Endothelial cell of coronary artery (primary cell): ENCODE results near the gene PPIF. TPM values are rescaled to one million over a fixed set of nuclear protein-coding genes. Genes with fewer than 3 reads are reported as not detected.

Experiments
- total RNA-seq: library from RNA; depleted of rRNA; stranded (reverse); fragments of >200 nt; gene quantifications from 2 replicates; pipeline ENCODE4 v1.2.3, GENCODE V29; 2014

The PPIF gene
- 16.0 and 17.3 TPM in 2 replicates for total RNA-seq

DNA sequence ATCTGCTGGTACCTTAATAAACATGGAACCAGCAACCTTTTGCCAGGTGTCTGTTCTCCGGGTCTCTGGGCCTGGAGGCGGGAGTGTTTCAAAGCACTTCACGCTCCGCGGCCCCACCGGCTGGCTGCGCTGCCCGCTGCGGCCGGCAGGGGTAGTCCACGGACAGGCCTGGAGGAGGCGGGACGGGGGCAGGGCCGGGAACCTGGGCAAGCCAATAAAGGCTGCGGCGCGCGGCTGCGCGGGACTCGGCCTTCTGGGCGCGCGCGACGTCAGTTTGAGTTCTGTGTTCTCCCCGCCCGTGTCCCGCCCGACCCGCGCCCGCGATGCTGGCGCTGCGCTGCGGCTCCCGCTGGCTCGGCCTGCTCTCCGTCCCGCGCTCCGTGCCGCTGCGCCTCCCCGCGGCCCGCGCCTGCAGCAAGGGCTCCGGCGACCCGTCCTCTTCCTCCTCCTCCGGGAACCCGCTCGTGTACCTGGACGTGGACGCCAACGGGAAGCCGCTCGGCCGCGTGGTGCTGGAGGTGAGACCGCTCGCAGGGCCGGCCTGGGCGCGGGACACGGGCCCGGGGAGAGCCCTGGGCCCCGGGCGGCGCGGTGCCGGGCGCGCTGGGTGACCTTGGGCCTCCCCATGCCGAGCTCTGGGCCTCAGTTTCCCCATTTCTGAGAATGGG, at the start of gene PPIF:
TSS of gene PPIF (plus strand) at position 244 of the 668 bp plus-strand sequence. CDS start at position 324, 80 bp downstream.

Other genes starting within 250 kb of the PPIF start
- 2.8 and 4.9 TPM in 2 replicates for gene ZCCHC24, start 98.2 kb downstream of the PPIF start, total RNA-seq
- 0.38 and 0.45 TPM in 2 replicates for gene EIF5AL1, start 165.1 kb downstream of the PPIF start, total RNA-seq
- gene SFTPA2, start 212.9 kb downstream of the PPIF start, total RNA-seq, result not detected in 2 replicates